GM21717 (cell line): ENCODE measurements around the gene ZBTB44.
A peak's percentile ranks its signal among the peaks of the same experiment; 100 is the strongest.

ENCODE experiments used
- ATAC-seq: cut with Tn5 transposase; IDR thresholded peaks from one replicate; pipeline ENCODE4 v1.9.1; 2021; ENCODE audit warnings: mild to moderate bottlenecking, moderate library complexity; ENCODE audit not compliant: unreplicated experiment

The ZBTB44 gene

GRCh38 chr11:130216591-130217132 is 98.1 kb downstream of the ZBTB44 start:
- no peak for ATAC-seq

- ATAC-seq, result no peak
Measured at GRCh38 chr11:130216221-130216550, 98.5 kb downstream of the ZBTB44 start.

- ATAC-seq, result no peak
Measured at GRCh38 chr11:130215531-130216220, 99.0 kb downstream of the ZBTB44 start.

GRCh38 chr11:130214861-130215530 is 99.7 kb downstream of the ZBTB44 start:
- no peak for ATAC-seq

GRCh38 chr11:130213979-130214281 is 100.8 kb downstream of the ZBTB44 start:
- ATAC-seq, result no peak

GRCh38 chr11:130213143-130213978 is 101.4 kb downstream of the ZBTB44 start:
- ATAC-seq, result peak; percentile 71

GRCh38 chr11:130212431-130212961 is 102.2 kb downstream of the ZBTB44 start:
- no peak for ATAC-seq

GRCh38 chr11:130211781-130212401 is 102.8 kb downstream of the ZBTB44 start:
- ATAC-seq, result no peak

GRCh38 chr11:130211144-130211543 is 103.6 kb downstream of the ZBTB44 start:
- ATAC-seq, result no peak

- no peak for ATAC-seq
Measured at GRCh38 chr11:130209954-130210854, 104.5 kb downstream of the ZBTB44 start.

GRCh38 chr11:130209128-130209932 is 105.4 kb downstream of the ZBTB44 start:
- no peak for ATAC-seq

- ATAC-seq, result no peak
Measured at GRCh38 chr11:130208241-130209127, 106.2 kb downstream of the ZBTB44 start.

GRCh38 chr11:130206141-130206540 is 108.6 kb downstream of the ZBTB44 start:
- ATAC-seq, result no peak

GRCh38 chr11:130204703-130205095 is 110.0 kb downstream of the ZBTB44 start:
- ATAC-seq, result no peak

- no peak for ATAC-seq
Measured at GRCh38 chr11:130203766-130204702, 110.7 kb downstream of the ZBTB44 start.

- ATAC-seq, result no peak
Measured at GRCh38 chr11:130202818-130203689, 111.7 kb downstream of the ZBTB44 start.
